H9 (cell line): ENCODE results near the gene SPAG6. TPM values are rescaled to one million over a fixed set of nuclear protein-coding genes. Genes with fewer than 3 reads are reported as not detected.

Experiments used
- DNase-seq: peaks from one replicate; pipeline ENCODE4 v3.0.0-alpha.2; 2017
- H2AFZ ChIP-seq: one replicate; pipeline ENCODE4 v1.6.1; 2013; ENCODE audit warnings: mild to moderate bottlenecking, low read length, control low read depth, moderate library complexity
- H2AK5ac ChIP-seq: 2 replicates; pipeline ENCODE4 v1.6.1; 2013; ENCODE audit warnings: low read length, control low read depth, mixed read lengths; ENCODE audit not compliant: insufficient read length
- H2BK120ac ChIP-seq: one replicate; pipeline ENCODE4 v1.6.1; 2013; ENCODE audit warnings: low read depth, mild to moderate bottlenecking, low read length, control low read depth, inconsistent platforms; ENCODE audit not compliant: poor library complexity, severe bottlenecking
- H2BK12ac ChIP-seq: 2 replicates; pipeline ENCODE4 v1.6.1; 2013; ENCODE audit warnings: low read length, control low read depth, mixed read lengths, low read depth; ENCODE audit not compliant: insufficient read length
- H2BK15ac ChIP-seq: 2 replicates; pipeline ENCODE4 v1.6.1; 2013; ENCODE audit warnings: low read depth, low read length, control low read depth
- H2BK20ac ChIP-seq: one replicate; pipeline ENCODE4 v1.6.1; 2013; ENCODE audit warnings: low read depth, mild to moderate bottlenecking, low read length, control low read depth, inconsistent platforms; ENCODE audit not compliant: poor library complexity, severe bottlenecking
- H2BK5ac ChIP-seq: 2 replicates; pipeline ENCODE4 v1.6.1; 2013; ENCODE audit warnings: low read length, control low read depth, mixed read lengths; ENCODE audit not compliant: insufficient read length
- H3K14ac ChIP-seq: 2 replicates; pipeline ENCODE4 v1.6.1; 2013; ENCODE audit warnings: low read length, control low read depth; ENCODE audit not compliant: insufficient read depth
- H3K18ac ChIP-seq: 2 replicates; pipeline ENCODE4 v1.6.1; 2013; ENCODE audit warnings: low read depth, mild to moderate bottlenecking, mixed read lengths, low read length, control low read depth; ENCODE audit not compliant: insufficient read length
- H3K23ac ChIP-seq: 2 replicates; pipeline ENCODE4 v1.6.1; 2013; ENCODE audit warnings: low read length, control low read depth, mixed read lengths, low read depth; ENCODE audit not compliant: insufficient read length
- H3K23me2 ChIP-seq: 2 replicates; pipeline ENCODE4 v1.6.1; 2013; ENCODE audit warnings: low read depth, mild to moderate bottlenecking, mixed read lengths, low read length, control low read depth; ENCODE audit not compliant: insufficient read length, poor library complexity, severe bottlenecking
- H3K27ac ChIP-seq: 2 replicates; pipeline ENCODE4 v1.5.1; 2013; ENCODE audit warnings: low read length, control low read depth, mixed read lengths, low read depth; ENCODE audit not compliant: insufficient read length
- H3K27me3 ChIP-seq: 2 replicates; pipeline ENCODE4 v1.6.1; 2013; ENCODE audit warnings: low read length, control low read depth, inconsistent platforms; ENCODE audit not compliant: insufficient read depth
- H3K4ac ChIP-seq: 2 replicates; pipeline ENCODE4 v1.6.1; 2013; ENCODE audit warnings: low read depth, mild to moderate bottlenecking, control low read depth, inconsistent platforms, low read length, moderate library complexity
- H3K4me1 ChIP-seq: 2 replicates; pipeline ENCODE4 v1.6.1; 2013; ENCODE audit warnings: low read length, control low read depth, inconsistent platforms; ENCODE audit not compliant: insufficient read depth
- H3K4me2 ChIP-seq: 2 replicates; pipeline ENCODE4 v1.6.1; 2013; ENCODE audit warnings: low read length, control low read depth, mixed read lengths; ENCODE audit not compliant: insufficient read length, insufficient read depth
- H3K56ac ChIP-seq: 2 replicates; pipeline ENCODE4 v1.6.1; 2013; ENCODE audit warnings: low read depth, mild to moderate bottlenecking, mixed read lengths, low read length, control low read depth; ENCODE audit not compliant: insufficient read length
- H3K79me1 ChIP-seq: 2 replicates; pipeline ENCODE4 v1.6.1; 2013; ENCODE audit warnings: low read depth, mild to moderate bottlenecking, moderate library complexity, low read length, control low read depth, inconsistent platforms; ENCODE audit not compliant: insufficient read depth, poor library complexity, severe bottlenecking
- H3K79me2 ChIP-seq: 2 replicates; pipeline ENCODE4 v1.6.1; 2013; ENCODE audit warnings: low read length, control low read depth, inconsistent platforms; ENCODE audit not compliant: insufficient read depth
- H3K9ac ChIP-seq: 2 replicates; pipeline ENCODE4 v1.6.1; 2013; ENCODE audit warnings: low read length, control low read depth, mixed read lengths; ENCODE audit not compliant: insufficient read length; ENCODE audit errors: extremely low read depth
- H3K9me3 ChIP-seq: one replicate; pipeline ENCODE4 v1.6.1; 2013; ENCODE audit warnings: low read depth, low read length, inconsistent platforms; ENCODE audit not compliant: control insufficient read depth
- H3T11ph ChIP-seq: one replicate; pipeline ENCODE4 v1.6.1; 2013; ENCODE audit warnings: mild to moderate bottlenecking, low read length, control low read depth, inconsistent platforms
- H4K20me1 ChIP-seq: one replicate; pipeline ENCODE4 v1.6.1; 2013; ENCODE audit not compliant: control insufficient read depth, insufficient read length, insufficient read depth
- H4K5ac ChIP-seq: 2 replicates; pipeline ENCODE4 v1.6.1; 2013; ENCODE audit warnings: low read depth, mild to moderate bottlenecking, mixed read lengths, low read length, control low read depth; ENCODE audit not compliant: insufficient read length
- H4K8ac ChIP-seq: replicated peaks from 2 replicates; pipeline ENCODE4 v1.6.1; 2013; ENCODE audit warnings: low read length, control low read depth, mixed read lengths, low read depth; ENCODE audit not compliant: insufficient read length
- H4K91ac ChIP-seq: 2 replicates; pipeline ENCODE4 v1.6.1; 2013; ENCODE audit warnings: low read depth, mild to moderate bottlenecking, moderate library complexity, mixed read lengths, low read length, control low read depth; ENCODE audit not compliant: insufficient read length
- H3K27ac Mint-ChIP-seq, 3 experiments: 2 replicates in 2 of 3; 3 replicates in 1 of 3; pipeline ENCODE4 v1.8.0; 2020 to 2021; ENCODE audit warnings: mixed read lengths in 3 of 3, mild to moderate bottlenecking in 1 of 3, moderate library complexity in 1 of 3
- H3K27me3 Mint-ChIP-seq: 2 replicates; pipeline ENCODE4 v1.8.0; 2021; ENCODE audit warnings: low read depth, mild to moderate bottlenecking, moderate library complexity, mixed read lengths
- H3K36me3 Mint-ChIP-seq, 3 experiments: 2 replicates in 2 of 3; 3 replicates in 1 of 3; pipeline ENCODE4 v1.8.0; 2020 to 2021; ENCODE audit warnings: low read depth in 3 of 3, mixed read lengths in 3 of 3; ENCODE audit not compliant: insufficient read depth in 1 of 3
- H3K4me1 Mint-ChIP-seq, 2 experiments: 2 replicates each; pipeline ENCODE4 v1.8.0; 2020; ENCODE audit warnings: mixed read lengths in 2 of 2
- H3K4me3 Mint-ChIP-seq, 2 experiments: 2 replicates in 1 of 2; 3 replicates in 1 of 2; pipeline ENCODE4 v1.8.0; 2020 to 2021; ENCODE audit warnings: mild to moderate bottlenecking in 2 of 2, mixed read lengths in 2 of 2, moderate library complexity in 1 of 2
- H3K9me3 Mint-ChIP-seq, 2 experiments: 2 replicates in 1 of 2; 3 replicates in 1 of 2; pipeline ENCODE4 v1.8.0; 2020; ENCODE audit warnings: mild to moderate bottlenecking in 2 of 2, mixed read lengths in 2 of 2, moderate library complexity in 1 of 2
- CTCF ChIP-seq: fragments of 200-600 bp; sonication (generic); conservative IDR thresholded peaks from 3 replicates; pipeline ENCODE4 v1.8.0; 2021; ENCODE audit warnings: antibody characterized with exemption, mild to moderate bottlenecking
- total RNA-seq: library from RNA; stranded (reverse); gene quantifications from 2 replicates; pipeline ENCODE4 v1.2.1, GENCODE V29; 2021

The SPAG6 gene
- total RNA-seq, 1 experiment from 2014 or later, result 0.24 TPM

- Histone ChIP-seq H3K56ac (no peak overlapping the region), H3K9me3 (no peaks in the 10 kb centered on the region), H3K79me2 (no peaks in the 10 kb centered on the region), H3K18ac (no peak overlapping the region), H3K23ac (no peak overlapping the region), H2BK12ac (no peak overlapping the region), H2AK5ac (no peak overlapping the region), H3K4ac (no peak overlapping the region), H3T11ph (no peak overlapping the region), H3K14ac (no peak overlapping the region), H2BK20ac (no peak overlapping the region), H2BK15ac (no peak overlapping the region), H2AFZ (no peak overlapping the region), H3K9ac (no peak overlapping the region), H4K5ac (no peak overlapping the region), H4K91ac (no peak overlapping the region), H2BK5ac (no peak overlapping the region), H4K20me1 (no peaks in the 10 kb centered on the region), H3K4me1 (no peaks in the 10 kb centered on the region), H3K4me2 (no peak overlapping the region), H3K79me1 (no peaks in the 10 kb centered on the region), H3K27ac (no peak overlapping the region), H2BK120ac (no peak overlapping the region), H3K27me3 (peaks cover 19% of the 10 kb centered on the region; the same call in 1 of the 2 replicates), H3K23me2 (peaks cover 9% of the 10 kb centered on the region), H4K8ac (no peak overlapping the region)
- no peak for TF ChIP-seq CTCF
- Mint-ChIP-seq H3K36me3 (no peaks in the 10 kb centered on the region), H3K9me3 (no peaks in the 10 kb centered on the region; a peak in 1 of 5 replicates), H3K27ac (no peak overlapping the region), H3K4me1 (peaks cover 9 to 10% of the 10 kb centered on the region in 2 experiments), H3K4me3 (no peak overlapping the region), H3K27me3 (peaks cover 92% of the 10 kb centered on the region)
- no peak for DNase-seq
These were observed 96.8 kb downstream of the SPAG6 start for GRCh38 chr10:22442063-22442462.
